K562 (cell line): ENCODE data around the gene C1R. TPM values are rescaled to one million over a fixed set of nuclear protein-coding genes. Genes with fewer than 3 reads are reported as not detected.

Source experiments
- EP400 ChIP-seq: fragments of 450-650 bp; IDR thresholded peaks from 2 replicates; pipeline ENCODE4 v1.6.1; 2017; ENCODE audit warnings: antibody characterized with exemption, mild to moderate bottlenecking, moderate library complexity
- HLTF ChIP-seq: fragments of 450-650 bp; IDR thresholded peaks from 2 replicates; pipeline ENCODE4 v1.6.1; 2016
- IRF2 ChIP-seq: sonication (generic); formaldehyde crosslinking; IDR thresholded peaks from 2 replicates; pipeline ENCODE4 v1.8.1; 2022; ENCODE audit warnings: mild to moderate bottlenecking, missing genetic modification reagents
- JUND ChIP-seq, 2 experiments: IDR thresholded peaks; 2 replicates in 1 of 2; 3 replicates in 1 of 2; pipeline ENCODE4 v1.6.1; 2011; ENCODE audit warnings: borderline replicate concordance in 2 of 2, low read depth in 2 of 2, low read length in 2 of 2, improper control_type of control experiment in 1 of 2, missing biosample characterization in 1 of 2, missing genetic modification characterization in 1 of 2, missing genetic modification reagents in 1 of 2
- MYC ChIP-seq, 2 experiments: fragments of 250-450 bp in 1 of 2; sonication (Bioruptor Pico) in 1 of 2; IDR thresholded peaks; 2 replicates each; pipeline versions ENCODE4 v1.5.1 to v1.6.1; 2012 to 2021; ENCODE audit warnings: low read depth in 2 of 2, borderline replicate concordance in 1 of 2, improper control_type of control experiment in 1 of 2, low read length in 1 of 2, mild to moderate bottlenecking in 1 of 2, moderate library complexity in 1 of 2
- NBN ChIP-seq: fragments of 450-650 bp; IDR thresholded peaks from 2 replicates; pipeline ENCODE4 v1.6.1; 2016; ENCODE audit warnings: low read depth, mild to moderate bottlenecking
- ZKSCAN3 ChIP-seq: fragments of 250-450 bp; sonication (Bioruptor Pico); IDR thresholded peaks from 2 replicates; pipeline ENCODE4 v1.4.0; 2020
- ZNF140 ChIP-seq: fragments of 250-450 bp; sonication (Bioruptor Pico); IDR thresholded peaks from 2 replicates; pipeline ENCODE4 v1.8.0; 2021; ENCODE audit warnings: moderate library complexity, mild to moderate bottlenecking, inconsistent platforms
- ZNF184 ChIP-seq: sonication (generic); formaldehyde crosslinking; IDR thresholded peaks from 2 replicates; pipeline ENCODE4 v1.5.0; 2020; ENCODE audit warnings: missing genetic modification reagents
- ZNF561 ChIP-seq: fragments of 450-650 bp; formaldehyde crosslinking; conservative IDR thresholded peaks from 2 replicates; pipeline ENCODE4 v1.4.0; 2020; ENCODE audit warnings: mild to moderate bottlenecking, moderate library complexity
- polyA plus RNA-seq, 8 experiments: library from polyadenylated mRNA; depleted of rRNA in 4 of 8; stranded (reverse) in 5 of 8; unstranded in 3 of 8; fragments of >200 nt; fragmentation: Nextera tagmentation in 2 of 8; fragmentation: Illumina TruSeq in 1 of 8; extraction: Ambion mirVana in 2 of 8; extraction: Trizol in 1 of 8; gene quantifications; 2 replicates each; pipeline versions ENCODE4 v1.2.1 to v1.2.3, GENCODE V29; 2011 to 2014; ENCODE audit warnings: inconsistent platforms in 1 of 8, missing spikeins in 1 of 8
- total RNA-seq, 7 experiments: library from RNA; depleted of rRNA in 6 of 7; stranded (reverse); fragments of >200 nt in 6 of 7; fragmentation: Illumina TruSeq in 2 of 7; extraction: Trizol in 2 of 7; gene quantifications; 2 replicates each; pipeline versions ENCODE4 v1.2.1 to v1.2.3, GENCODE V29; 2011 to 2021; ENCODE audit warnings: low replicate concordance in 1 of 7
- TF ChIP-seq, protein P1 (sequence below), 3 experiments: IDR thresholded peaks in 2 of 3; conservative IDR thresholded peaks in 1 of 3; 2 replicates each; pipeline ENCODE4 v1.5.1; 2011 to 2012; ENCODE audit warnings: low read length in 3 of 3, mild to moderate bottlenecking in 3 of 3, control low read depth in 2 of 3, improper control_type of control experiment in 1 of 3, inconsistent platforms in 1 of 3, low read depth in 1 of 3, mixed read lengths in 1 of 3, moderate library complexity in 1 of 3; ENCODE audit not compliant: insufficient read depth in 2 of 3
- TF ChIP-seq, protein P2 (sequence below): fragments of 250-450 bp; sonication (Bioruptor Pico); IDR thresholded peaks from 2 replicates; pipeline ENCODE4 v1.4.0; 2020; ENCODE audit warnings: mild to moderate bottlenecking, moderate library complexity
- TF ChIP-seq, protein P3 (sequence below), 2 experiments: fragments of 450-650 bp in 1 of 2; sonication (generic) in 1 of 2; formaldehyde crosslinking in 1 of 2; IDR thresholded peaks in 1 of 2; conservative IDR thresholded peaks in 1 of 2; 2 replicates each; pipeline versions ENCODE4 v1.6.1 to v1.8.1; 2016 to 2023; ENCODE audit warnings: mild to moderate bottlenecking in 2 of 2, moderate library complexity in 2 of 2, inconsistent platforms in 1 of 2, missing genetic modification reagents in 1 of 2
- TF ChIP-seq, protein P4 (sequence below): IDR thresholded peaks from 3 replicates; pipeline ENCODE4 v1.6.1; 2011; ENCODE audit warnings: borderline replicate concordance, mild to moderate bottlenecking, moderate library complexity; ENCODE audit not compliant: insufficient read length; ENCODE audit errors: extremely low read depth

Gene C1R
- total and polyA plus RNA-seq, 9 of the 15 experiments (the other 6 are each of a cell fraction or from before 2014, with no cell fraction given): 0.07 to 1.0 (median 0.33) TPM; not detected in 1

DNA sequence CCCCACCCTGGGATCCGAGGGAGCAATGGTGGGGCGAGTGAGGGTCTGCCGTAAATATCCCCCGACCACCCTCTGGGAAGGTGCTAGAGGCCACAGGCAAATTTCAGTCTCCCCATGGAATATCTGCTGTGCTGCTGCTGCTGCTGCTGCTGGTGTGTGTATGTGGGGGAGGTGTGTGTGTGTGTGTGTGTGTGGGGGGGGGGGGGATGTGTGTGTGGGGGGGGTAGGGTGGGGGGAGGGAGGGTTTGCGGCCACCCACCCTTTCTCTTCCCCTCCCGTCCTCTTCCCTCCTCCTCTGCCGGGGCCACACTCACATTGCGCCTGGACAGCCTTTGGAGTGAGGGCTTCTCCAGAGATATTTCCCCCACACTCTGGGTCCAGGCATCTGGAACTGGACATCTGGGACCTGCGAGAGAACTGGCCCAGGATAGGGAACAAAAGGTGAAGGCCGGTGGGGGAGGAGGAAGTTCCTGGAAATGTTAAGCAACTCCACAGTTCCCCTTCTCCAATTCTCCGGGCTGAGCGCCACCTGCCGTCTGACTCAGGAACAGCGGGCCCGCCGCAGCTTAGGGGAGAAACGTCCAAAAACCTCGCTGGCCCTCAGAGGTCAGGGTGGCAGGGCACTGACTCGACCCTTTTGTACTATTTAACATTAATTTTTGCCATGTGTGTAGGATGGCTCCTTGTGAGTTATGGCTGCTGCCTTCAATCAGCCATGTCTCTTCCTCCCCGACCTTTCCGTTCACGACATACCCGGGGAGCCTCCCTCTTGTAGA, 16.7 kb upstream of the C1R start, which contains the start of gene C1RL (continued):
- TF ChIP-seq EP400 (peak; percentile 53; the same call in 1 of the 2 replicates), NBN (0 out of 2 replicates have a peak, but pooled peaks have one; percentile 28), ZNF561 (CRISPR knock-in tag) (no peak), ZNF140 (no peak), MYC (IDR thresholded peaks at IDR 0.05; ENCODE audit: low read depth, low read length) (peak; percentile 47; the same call in 1 of the 2 replicates), MYC (CRISPR knock-in tag; IDR thresholded peaks at IDR 0.05; ENCODE audit: borderline replicate concordance, low read depth) (no peak), ZKSCAN3 (CRISPR knock-in tag) (no peak), ZNF184 (no peak), HLTF (no peak), JUND (IDR thresholded peaks at IDR 0.05; ENCODE audit: borderline replicate concordance, low read depth, low read length) (peak; percentile 66), JUND (tag; IDR thresholded peaks at IDR 0.05; ENCODE audit: borderline replicate concordance, low read depth, low read length) (peak; percentile 17; the same call in 1 of the 3 replicates), IRF2 (CRISPR knock-in tag) (no peak)
- TF ChIP-seq, protein P1, sequence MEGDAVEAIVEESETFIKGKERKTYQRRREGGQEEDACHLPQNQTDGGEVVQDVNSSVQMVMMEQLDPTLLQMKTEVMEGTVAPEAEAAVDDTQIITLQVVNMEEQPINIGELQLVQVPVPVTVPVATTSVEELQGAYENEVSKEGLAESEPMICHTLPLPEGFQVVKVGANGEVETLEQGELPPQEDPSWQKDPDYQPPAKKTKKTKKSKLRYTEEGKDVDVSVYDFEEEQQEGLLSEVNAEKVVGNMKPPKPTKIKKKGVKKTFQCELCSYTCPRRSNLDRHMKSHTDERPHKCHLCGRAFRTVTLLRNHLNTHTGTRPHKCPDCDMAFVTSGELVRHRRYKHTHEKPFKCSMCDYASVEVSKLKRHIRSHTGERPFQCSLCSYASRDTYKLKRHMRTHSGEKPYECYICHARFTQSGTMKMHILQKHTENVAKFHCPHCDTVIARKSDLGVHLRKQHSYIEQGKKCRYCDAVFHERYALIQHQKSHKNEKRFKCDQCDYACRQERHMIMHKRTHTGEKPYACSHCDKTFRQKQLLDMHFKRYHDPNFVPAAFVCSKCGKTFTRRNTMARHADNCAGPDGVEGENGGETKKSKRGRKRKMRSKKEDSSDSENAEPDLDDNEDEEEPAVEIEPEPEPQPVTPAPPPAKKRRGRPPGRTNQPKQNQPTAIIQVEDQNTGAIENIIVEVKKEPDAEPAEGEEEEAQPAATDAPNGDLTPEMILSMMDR (IDR thresholded peaks at IDR 0.05 in 2 of 3, conservative IDR thresholded peaks at IDR 0.05 in 1 of 3; ENCODE audit: insufficient read depth in 2 of 3, low read depth in 1 of 3, low read length in 3 of 3): peak; percentile 83 to 93 (median 86)
- TF ChIP-seq, protein P2, sequence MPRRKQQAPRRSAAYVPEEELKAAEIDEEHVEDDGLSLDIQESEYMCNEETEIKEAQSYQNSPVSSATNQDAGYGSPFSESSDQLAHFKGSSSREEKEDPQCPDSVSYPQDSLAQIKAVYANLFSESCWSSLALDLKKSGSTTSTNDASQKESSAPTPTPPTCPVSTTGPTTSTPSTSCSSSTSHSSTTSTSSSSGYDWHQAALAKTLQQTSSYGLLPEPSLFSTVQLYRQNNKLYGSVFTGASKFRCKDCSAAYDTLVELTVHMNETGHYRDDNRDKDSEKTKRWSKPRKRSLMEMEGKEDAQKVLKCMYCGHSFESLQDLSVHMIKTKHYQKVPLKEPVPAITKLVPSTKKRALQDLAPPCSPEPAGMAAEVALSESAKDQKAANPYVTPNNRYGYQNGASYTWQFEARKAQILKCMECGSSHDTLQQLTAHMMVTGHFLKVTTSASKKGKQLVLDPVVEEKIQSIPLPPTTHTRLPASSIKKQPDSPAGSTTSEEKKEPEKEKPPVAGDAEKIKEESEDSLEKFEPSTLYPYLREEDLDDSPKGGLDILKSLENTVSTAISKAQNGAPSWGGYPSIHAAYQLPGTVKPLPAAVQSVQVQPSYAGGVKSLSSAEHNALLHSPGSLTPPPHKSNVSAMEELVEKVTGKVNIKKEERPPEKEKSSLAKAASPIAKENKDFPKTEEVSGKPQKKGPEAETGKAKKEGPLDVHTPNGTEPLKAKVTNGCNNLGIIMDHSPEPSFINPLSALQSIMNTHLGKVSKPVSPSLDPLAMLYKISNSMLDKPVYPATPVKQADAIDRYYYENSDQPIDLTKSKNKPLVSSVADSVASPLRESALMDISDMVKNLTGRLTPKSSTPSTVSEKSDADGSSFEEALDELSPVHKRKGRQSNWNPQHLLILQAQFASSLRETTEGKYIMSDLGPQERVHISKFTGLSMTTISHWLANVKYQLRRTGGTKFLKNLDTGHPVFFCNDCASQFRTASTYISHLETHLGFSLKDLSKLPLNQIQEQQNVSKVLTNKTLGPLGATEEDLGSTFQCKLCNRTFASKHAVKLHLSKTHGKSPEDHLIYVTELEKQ: no peak
- TF ChIP-seq, protein P3, sequence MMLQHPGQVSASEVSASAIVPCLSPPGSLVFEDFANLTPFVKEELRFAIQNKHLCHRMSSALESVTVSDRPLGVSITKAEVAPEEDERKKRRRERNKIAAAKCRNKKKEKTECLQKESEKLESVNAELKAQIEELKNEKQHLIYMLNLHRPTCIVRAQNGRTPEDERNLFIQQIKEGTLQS (IDR thresholded peaks at IDR 0.05): peak; percentile 35; the same call in 1 of the 2 replicates
- TF ChIP-seq, protein P3 (CRISPR knock-in tag; conservative IDR thresholded peaks at IDR 0.05): no peak
- TF ChIP-seq, protein P4, sequence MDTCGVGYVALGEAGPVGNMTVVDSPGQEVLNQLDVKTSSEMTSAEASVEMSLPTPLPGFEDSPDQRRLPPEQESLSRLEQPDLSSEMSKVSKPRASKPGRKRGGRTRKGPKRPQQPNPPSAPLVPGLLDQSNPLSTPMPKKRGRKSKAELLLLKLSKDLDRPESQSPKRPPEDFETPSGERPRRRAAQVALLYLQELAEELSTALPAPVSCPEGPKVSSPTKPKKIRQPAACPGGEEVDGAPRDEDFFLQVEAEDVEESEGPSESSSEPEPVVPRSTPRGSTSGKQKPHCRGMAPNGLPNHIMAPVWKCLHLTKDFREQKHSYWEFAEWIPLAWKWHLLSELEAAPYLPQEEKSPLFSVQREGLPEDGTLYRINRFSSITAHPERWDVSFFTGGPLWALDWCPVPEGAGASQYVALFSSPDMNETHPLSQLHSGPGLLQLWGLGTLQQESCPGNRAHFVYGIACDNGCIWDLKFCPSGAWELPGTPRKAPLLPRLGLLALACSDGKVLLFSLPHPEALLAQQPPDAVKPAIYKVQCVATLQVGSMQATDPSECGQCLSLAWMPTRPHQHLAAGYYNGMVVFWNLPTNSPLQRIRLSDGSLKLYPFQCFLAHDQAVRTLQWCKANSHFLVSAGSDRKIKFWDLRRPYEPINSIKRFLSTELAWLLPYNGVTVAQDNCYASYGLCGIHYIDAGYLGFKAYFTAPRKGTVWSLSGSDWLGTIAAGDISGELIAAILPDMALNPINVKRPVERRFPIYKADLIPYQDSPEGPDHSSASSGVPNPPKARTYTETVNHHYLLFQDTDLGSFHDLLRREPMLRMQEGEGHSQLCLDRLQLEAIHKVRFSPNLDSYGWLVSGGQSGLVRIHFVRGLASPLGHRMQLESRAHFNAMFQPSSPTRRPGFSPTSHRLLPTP: no peak
